SK-N-MC (cell line): ENCODE data around the gene MYEOV.

Experiments used
- DNase-seq: peaks from one replicate; pipeline ENCODE4 v3.0.0-alpha.2; 2011; ENCODE audit warnings: low read depth, low spot score
- H3K27ac ChIP-seq: fragments of 200-600 bp; sonication (generic); 2 replicates; pipeline ENCODE4 v1.5.1; 2016; ENCODE audit warnings: mixed run types
- H3K36me3 ChIP-seq: fragments of 200-600 bp; sonication (generic); 2 replicates; pipeline ENCODE4 v1.6.1; 2017; ENCODE audit warnings: antibody characterized with exemption, low read length, mixed read lengths; ENCODE audit not compliant: insufficient read depth
- H3K4me3 ChIP-seq: fragments of 200-600 bp; sonication (generic); 2 replicates; pipeline ENCODE4 v1.5.1; 2016
- H3K9ac ChIP-seq: fragments of 200-600 bp; sonication (generic); 2 replicates; pipeline ENCODE4 v1.8.0; 2017; ENCODE audit warnings: mixed run types, mixed read lengths; ENCODE audit not compliant: insufficient read length
- H3K9me3 ChIP-seq: fragments of 200-600 bp; sonication (generic); 2 replicates; pipeline ENCODE4 v1.6.1; 2017; ENCODE audit warnings: low read depth, mild to moderate bottlenecking, antibody characterized with exemption, low read length, moderate library complexity, mixed read lengths
- EZH2 ChIP-seq: fragments of 200-600 bp; sonication (generic); IDR thresholded peaks from one replicate; pipeline ENCODE4 v1.6.1; 2017; ENCODE audit warnings: antibody characterized with exemption
- FOXP2 ChIP-seq: optimal IDR thresholded peaks from 2 replicates; pipeline ENCODE3; 2011; ENCODE audit warnings: mild to moderate bottlenecking, moderate library complexity; ENCODE audit not compliant: insufficient read depth; ENCODE audit errors: extremely low read length, control extremely low read depth
- POLR2AphosphoS5 ChIP-seq: IDR thresholded peaks from 2 replicates; pipeline ENCODE4 v1.6.1; 2012; ENCODE audit warnings: mild to moderate bottlenecking, low read depth, low read length, borderline replicate concordance

The MYEOV gene

GRCh38 chr11:69296890-69297786 is 3.2 kb downstream of the MYEOV start:
- H3K36me3 ChIP-seq, result peaks cover 34% of the 10 kb centered on the region
- peak overlapping the region; percentile 47; the same call in 1 of the 2 replicates for H3K27ac ChIP-seq
- peak overlapping the region; percentile 9 for H3K9ac ChIP-seq
- H3K4me3 ChIP-seq, result peak overlapping the region; percentile 95
- peak; percentile 84 for DNase-seq
- no peaks in the 10 kb centered on the region for H3K9me3 ChIP-seq
- TF ChIP-seq FOXP2 (peak; percentile 59), EZH2 (no peak), POLR2AphosphoS5 (peak; percentile 57; the same call in 1 of the 2 replicates)

GRCh38 chr11:69297787-69298266 is 3.9 kb downstream of the MYEOV start:
- Histone ChIP-seq H3K36me3 (peaks cover 34% of the 10 kb centered on the region), H3K9ac (peak overlapping the region; percentile 9), H3K4me3 (peak overlapping the region; percentile 95), H3K9me3 (no peaks in the 10 kb centered on the region), H3K27ac (peak overlapping the region; percentile 15)
- no peak for DNase-seq
- TF ChIP-seq FOXP2 (no peak), POLR2AphosphoS5 (no peak), EZH2 (no peak)

- no peak overlapping the region; the same call in 1 of the 2 replicates for H3K27ac ChIP-seq
- no peak for TF ChIP-seq POLR2AphosphoS5
- no peak for TF ChIP-seq EZH2
- TF ChIP-seq FOXP2, result no peak
- no peak overlapping the region for H3K4me3 ChIP-seq
- H3K9me3 ChIP-seq, result no peaks in the 10 kb centered on the region
- no peak overlapping the region for H3K9ac ChIP-seq
- peaks cover 34% of the 10 kb centered on the region for H3K36me3 ChIP-seq
- no peak for DNase-seq
Observed at GRCh38 chr11:69298267-69299022, 4.5 kb downstream of the MYEOV start.

GRCh38 chr11:69299023-69299461 is 5.1 kb downstream of the MYEOV start:
- no peak overlapping the region for H3K4me3 ChIP-seq
- no peak for DNase-seq
- peaks cover 34% of the 10 kb centered on the region for H3K36me3 ChIP-seq
- no peak for TF ChIP-seq FOXP2
- TF ChIP-seq EZH2, result no peak
- no peak for TF ChIP-seq POLR2AphosphoS5
- no peaks in the 10 kb centered on the region for H3K9me3 ChIP-seq
- no peak overlapping the region for H3K9ac ChIP-seq
- H3K27ac ChIP-seq, result no peak overlapping the region

- H3K36me3 ChIP-seq, result peaks cover 34% of the 10 kb centered on the region
- H3K4me3 ChIP-seq, result no peak overlapping the region
- no peak for DNase-seq
- TF ChIP-seq FOXP2, result no peak
- TF ChIP-seq POLR2AphosphoS5, result no peak
- TF ChIP-seq EZH2, result no peak
- no peak overlapping the region for H3K27ac ChIP-seq
- no peak overlapping the region for H3K9ac ChIP-seq
- H3K9me3 ChIP-seq, result no peaks in the 10 kb centered on the region
Observed at GRCh38 chr11:69299572-69299971, 5.6 kb downstream of the MYEOV start.

GRCh38 chr11:69300120-69301060 is 6.4 kb downstream of the MYEOV start:
- no peaks in the 10 kb centered on the region for H3K9me3 ChIP-seq
- peaks cover 34% of the 10 kb centered on the region for H3K36me3 ChIP-seq
- H3K4me3 ChIP-seq, result no peak overlapping the region
- no peak overlapping the region for H3K9ac ChIP-seq
- no peak for TF ChIP-seq POLR2AphosphoS5
- no peak for TF ChIP-seq EZH2
- no peak for TF ChIP-seq FOXP2
- no peak overlapping the region for H3K27ac ChIP-seq
- no peak for DNase-seq

- Histone ChIP-seq H3K36me3 (peaks cover 27% of the 10 kb centered on the region), H3K27ac (no peak overlapping the region), H3K4me3 (no peak overlapping the region), H3K9me3 (no peaks in the 10 kb centered on the region), H3K9ac (no peak overlapping the region)
- DNase-seq, result no peak
- TF ChIP-seq POLR2AphosphoS5 (no peak), EZH2 (no peak), FOXP2 (no peak)
Observed at GRCh38 chr11:69301081-69301454, 7.1 kb downstream of the MYEOV start.
